Measurements from ENCODE around the gene LY9.

DNA sequence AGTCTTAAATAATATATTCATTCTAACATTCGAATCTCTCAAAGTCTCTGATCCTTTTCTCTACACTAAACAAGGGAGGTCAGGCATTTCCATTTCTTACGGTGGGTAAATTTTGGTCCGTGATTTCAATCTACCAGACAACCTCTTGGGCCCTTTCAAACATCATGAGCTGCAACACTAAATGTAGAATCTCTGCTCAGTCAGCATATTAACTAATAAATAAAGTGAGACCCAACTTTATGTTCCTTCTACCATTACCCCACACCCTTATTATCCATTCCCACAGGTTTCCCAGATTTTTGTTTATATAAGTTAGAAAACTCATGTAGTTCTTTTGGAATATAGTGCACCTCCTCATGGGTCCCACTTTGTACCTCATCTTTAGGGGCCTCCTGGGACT, 32.0 kb upstream of the LY9 start:
- TF ChIP-seq, protein P1, sequence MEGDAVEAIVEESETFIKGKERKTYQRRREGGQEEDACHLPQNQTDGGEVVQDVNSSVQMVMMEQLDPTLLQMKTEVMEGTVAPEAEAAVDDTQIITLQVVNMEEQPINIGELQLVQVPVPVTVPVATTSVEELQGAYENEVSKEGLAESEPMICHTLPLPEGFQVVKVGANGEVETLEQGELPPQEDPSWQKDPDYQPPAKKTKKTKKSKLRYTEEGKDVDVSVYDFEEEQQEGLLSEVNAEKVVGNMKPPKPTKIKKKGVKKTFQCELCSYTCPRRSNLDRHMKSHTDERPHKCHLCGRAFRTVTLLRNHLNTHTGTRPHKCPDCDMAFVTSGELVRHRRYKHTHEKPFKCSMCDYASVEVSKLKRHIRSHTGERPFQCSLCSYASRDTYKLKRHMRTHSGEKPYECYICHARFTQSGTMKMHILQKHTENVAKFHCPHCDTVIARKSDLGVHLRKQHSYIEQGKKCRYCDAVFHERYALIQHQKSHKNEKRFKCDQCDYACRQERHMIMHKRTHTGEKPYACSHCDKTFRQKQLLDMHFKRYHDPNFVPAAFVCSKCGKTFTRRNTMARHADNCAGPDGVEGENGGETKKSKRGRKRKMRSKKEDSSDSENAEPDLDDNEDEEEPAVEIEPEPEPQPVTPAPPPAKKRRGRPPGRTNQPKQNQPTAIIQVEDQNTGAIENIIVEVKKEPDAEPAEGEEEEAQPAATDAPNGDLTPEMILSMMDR (IDR thresholded peaks at IDR 0.05) = no peak
- TF ChIP-seq POLR2A (IDR thresholded peaks at IDR 0.05) = no peak

All from right lobe of liver (tissue), 4 donors.